Heart left ventricle (tissue), 16 donors: ENCODE results near the gene SUSD6. TPM values are rescaled to one million over a fixed set of nuclear protein-coding genes. Genes with fewer than 3 reads are reported as not detected.

Experiments
- ATAC-seq, 4 donors: fragments of 200-7000 bp; cut with Tn5 transposase; one replicate each; pipeline ENCODE4 v1.9.1; 2020 to 2022; ENCODE audit warnings: moderate library complexity in 4 of 4, mild to moderate bottlenecking in 3 of 4, moderate number of reproducible peaks in 1 of 4
- DNase-seq, 5 donors: peaks; one replicate each; pipeline ENCODE4 v3.0.0-alpha.2; 2020
- H3K27ac ChIP-seq, 12 donors: fragments of 200-600 bp; sonication (generic) in 4 of 12; one replicate each; pipeline versions ENCODE4 v1.5.0 to v1.8.0; 2016 to 2022; ENCODE audit warnings: mild to moderate bottlenecking in 2 of 12
- H3K27me3 ChIP-seq, 9 donors: fragments of 200-600 bp; sonication (generic) in 2 of 9; one replicate each; pipeline versions ENCODE4 v1.5.1 to v1.8.0; 2016 to 2022; ENCODE audit warnings: mild to moderate bottlenecking in 3 of 9
- H3K36me3 ChIP-seq, 9 donors: fragments of 200-600 bp; sonication (generic) in 2 of 9; one replicate each; pipeline versions ENCODE4 v1.5.0 to v1.8.0; 2018 to 2022; ENCODE audit warnings: mild to moderate bottlenecking in 2 of 9
- H3K4me1 ChIP-seq, 12 donors: fragments of 200-600 bp; sonication (generic) in 4 of 12; one replicate each; pipeline versions ENCODE4 v1.5.0 to v1.8.0; 2016 to 2022; ENCODE audit warnings: mild to moderate bottlenecking in 3 of 12
- H3K4me3 ChIP-seq, 12 donors: fragments of 200-600 bp; sonication (generic) in 4 of 12; one replicate each; pipeline versions ENCODE4 v1.5.0 to v1.8.0; 2017 to 2022; ENCODE audit warnings: mild to moderate bottlenecking in 9 of 12, moderate library complexity in 4 of 12
- H3K9me3 ChIP-seq, 12 donors: fragments of 200-600 bp; sonication (generic) in 4 of 12; one replicate each; pipeline versions ENCODE4 v1.5.0 to v1.8.0; 2016 to 2022; ENCODE audit warnings: mild to moderate bottlenecking in 1 of 12
- CTCF ChIP-seq, 12 donors: fragments of 200-600 bp; sonication (generic) in 4 of 12; IDR thresholded peaks; one replicate each; pipeline versions ENCODE4 v1.5.0 to v1.8.0; 2018 to 2022; ENCODE audit warnings: antibody characterized with exemption in 12 of 12, mild to moderate bottlenecking in 5 of 12
- POLR2A ChIP-seq, 2 donors: fragments of 450-650 bp; IDR thresholded peaks; one replicate each; pipeline ENCODE4 v1.6.1; 2017; ENCODE audit warnings: antibody characterized with exemption in 2 of 2, mild to moderate bottlenecking in 2 of 2, moderate library complexity in 2 of 2
- WGBS, 4 donors: extraction: QIAGEN DNeasy Blood & Tissue Kit in 2 of 4; methylation state at CpG; one replicate each; pipeline versions ENCODE4 v1.1.5 to v1.1.7; 2013 to 2018; 5-methylcytosine and 5-hydroxymethylcytosine counted together
- intact Hi-C, 10 donors: fragments of 100-400 bp; cut with DNase I; formaldehyde crosslinking; loops; one replicate each; pipeline versions ENCODE4 v1.11.1 to v1.14.2; 2022
- polyA plus RNA-seq, 2 donors: library from polyadenylated mRNA; stranded (reverse); fragments of 200-250 nt; gene quantifications; one replicate each; pipeline ENCODE4 v1.2.3, GENCODE V29; 2013
- total RNA-seq, 9 donors: library from RNA; depleted of rRNA in 2 of 9; stranded (reverse); fragments of >200 nt in 2 of 9; fragmentation: NEBNext Ultra II Directional in 3 of 9; extraction: Animal tissue kit (Norgen Biotek cat#: 25700) in 3 of 9; gene quantifications; one replicate each; pipeline versions ENCODE4 v1.1.0 to v1.2.4, GENCODE V29; 2016 to 2023
- donor health status: ischemic (EF 13 %, LVEDD 7.1; RV severe dilation, severe dysfunction).
- donor health status: healthy with polysubstance abuse.
- donor health status: DM: no; HTN: yes; CAD: no.
- donor health status: DM: no; HTN: no; CAD: no.
- donor health status: ischemic (EF 25% LVEDD 6.9; RV normal size, moderate dysfunction).
- donor health status: ischemic (EF 25% LVEDD 5.7; RV mildly dilated, moderate dysfunction).
- donor health status: healthy.
- donor health status: DM: yes; HTN: yes; CAD: no.
- donor health status: ischemic (EF 35%, LVEDD 5.7; RV mildly dilated, moderate dysfunction).
- donor health status: nonischemic (EF 11% LVEDD 7.7; RV severe dilation, severe dysfunction).
- donor health status: DM: yes; HTN: yes; CAD: no.
- donor health status: PGD.
- donor health status: ischemic (EF 29% LVEDD 5.4; RV normal size, mild dysfunction).
- donor health status: nonischemic (EF 23%, LVEDD 6.1; RV moderate dilation, normal function).

The SUSD6 gene
- total and polyA plus RNA-seq, 11 donors = 5.8 to 49.2 (median 24.5) TPM

GRCh38 chr14:69606258-69607184 lies 4.9 kb upstream of the SUSD6 start:
- H3K4me1 ChIP-seq = peaks cover 0 to 20% (median 11%) of the 10 kb centered on the region in 12 donors
- no peak for ATAC-seq
- H3K9me3 ChIP-seq = no peaks in the 10 kb centered on the region
- no peak for TF ChIP-seq POLR2A (IDR thresholded peaks at IDR 0.05)
- no peak for TF ChIP-seq CTCF (IDR thresholded peaks at IDR 0.05)
- no peaks in the 10 kb centered on the region for H3K27me3 ChIP-seq
- 78 to 87% (median 84%) methylated on average over 4 to 5 of the region's 5 CpGs for WGBS, 4 donors
- no peak for DNase-seq
- H3K4me3 ChIP-seq = no peak overlapping the region
- H3K27ac ChIP-seq = no peak overlapping the region
- no peaks in the 10 kb centered on the region for H3K36me3 ChIP-seq
- intact Hi-C loops = no loop called here

DNA sequence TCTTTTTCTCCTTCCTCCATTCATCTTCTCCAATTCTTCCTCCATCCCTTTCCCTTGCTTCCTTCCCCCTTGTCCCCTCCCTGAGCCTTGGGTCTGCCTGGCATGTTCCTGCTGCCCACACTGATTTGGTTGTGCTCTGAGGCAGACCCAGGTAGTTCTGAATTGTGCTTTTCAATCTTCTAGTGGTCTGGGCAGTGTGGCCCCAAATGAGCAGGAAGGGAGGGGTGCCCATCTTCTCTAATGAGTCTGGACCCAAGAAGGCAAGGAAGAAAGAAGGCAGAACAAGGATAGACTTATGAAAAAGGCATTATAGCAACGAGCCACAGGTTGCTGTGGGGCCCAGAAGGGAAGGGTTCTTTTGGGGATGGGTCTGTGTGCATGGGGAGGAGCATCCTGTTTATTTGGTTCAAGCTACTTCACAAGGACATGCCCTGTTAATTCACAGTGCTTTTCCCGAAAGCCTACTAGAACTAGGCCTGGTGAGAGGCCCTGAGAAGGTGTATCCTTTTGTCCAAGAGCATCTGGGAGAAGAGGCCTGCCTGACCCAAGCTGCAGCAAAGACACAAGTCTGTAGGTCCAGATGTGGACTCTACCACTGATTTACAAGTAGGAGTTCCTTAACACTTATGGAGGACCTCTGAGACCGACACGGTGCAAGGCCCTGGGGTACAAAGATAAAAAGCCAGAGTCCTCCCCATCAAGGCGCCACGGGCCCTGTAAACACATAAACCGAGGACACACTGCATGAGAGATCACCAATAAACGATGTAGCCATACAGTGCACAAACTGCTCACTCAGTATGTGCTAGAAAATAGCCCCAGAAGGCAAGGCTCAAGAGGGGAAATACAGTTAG lies 1.1 kb upstream of the SUSD6 start:
- TF ChIP-seq POLR2A (IDR thresholded peaks at IDR 0.05) = no peak
- no peak for TF ChIP-seq CTCF (IDR thresholded peaks at IDR 0.05)
- WGBS, 4 donors = 46 to 63% (median 61%) methylated on average over 8 of the region's 8 CpGs
- no peaks in the 10 kb centered on the region for H3K36me3 ChIP-seq
- no peaks in the 10 kb centered on the region for H3K9me3 ChIP-seq
- peaks cover 0 to 49% (median 40%) of the 10 kb centered on the region in 12 donors for H3K4me1 ChIP-seq
- no peak for DNase-seq
- peak in 1 of 4 donors; percentile 1 for ATAC-seq
- intact Hi-C loops = loop anchor here in 8 of 10 donors (2.0 to 10.0 kb wide), 9 partner anchors 42 to 157 kb away; partner anchors contain the start of gene SRSF5 (in 1 of the 8)
- H3K27me3 ChIP-seq = no peaks in the 10 kb centered on the region
- peak overlapping the region; percentile 25 to 96 (median 84) for H3K4me3 ChIP-seq
- peak overlapping the region; percentile 44 to 100 (median 92) for H3K27ac ChIP-seq

DNA sequence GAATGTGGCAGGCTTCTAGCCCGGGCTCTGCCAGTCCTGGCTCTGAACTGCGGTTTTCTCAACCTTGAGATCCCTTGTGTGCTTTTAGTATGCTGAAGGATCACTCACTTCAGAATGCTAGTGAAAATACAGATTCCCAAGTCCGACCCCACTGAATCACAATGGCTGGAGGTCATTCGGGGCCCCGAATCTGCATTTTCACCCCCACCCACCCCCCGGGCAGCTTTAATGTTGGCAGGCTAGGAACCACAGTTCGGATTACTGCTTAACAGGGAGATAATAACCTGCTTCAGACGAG lies 573 bp upstream of the SUSD6 start:
- Histone ChIP-seq H3K4me3 (peak overlapping the region; percentile 25 to 96 (median 84)), H3K36me3 (no peaks in the 10 kb centered on the region), H3K27ac (peak overlapping the region; percentile 44 to 100 (median 92)), H3K9me3 (no peaks in the 10 kb centered on the region), H3K27me3 (no peaks in the 10 kb centered on the region), H3K4me1 (peaks cover 1 to 55% (median 46%) of the 10 kb centered on the region in 12 donors)
- 12 to 35% (median 17%) methylated on average over 8 of the region's 8 CpGs for WGBS, 4 donors
- ATAC-seq = peak in 1 of 4 donors; percentile 2
- intact Hi-C loops = loop anchor here in 8 of 10 donors (1.0 to 10.0 kb wide), 10 partner anchors 41 to 156 kb away; partner anchors contain the start of gene SRSF5 (in 1 of the 8)
- TF ChIP-seq POLR2A (IDR thresholded peaks at IDR 0.05) = no peak
- TF ChIP-seq CTCF (IDR thresholded peaks at IDR 0.05) = no peak
- no peak for DNase-seq
